DND-41 (cell line): ENCODE data around the gene NPC2.

Experiments
- EZH2 ChIP-seq: IDR thresholded peaks from 3 replicates; pipeline ENCODE4 v1.6.1; 2012; ENCODE audit warnings: borderline replicate concordance, low read depth, mild to moderate bottlenecking, moderate library complexity, low read length, inconsistent platforms; ENCODE audit not compliant: severe bottlenecking
- TF ChIP-seq, protein P1 (sequence below): IDR thresholded peaks from 2 replicates; pipeline ENCODE4 v1.5.1; 2012; ENCODE audit warnings: borderline replicate concordance, low read length, moderate library complexity, mild to moderate bottlenecking; ENCODE audit not compliant: poor library complexity, severe bottlenecking; ENCODE audit errors: extremely low read depth

DNA sequence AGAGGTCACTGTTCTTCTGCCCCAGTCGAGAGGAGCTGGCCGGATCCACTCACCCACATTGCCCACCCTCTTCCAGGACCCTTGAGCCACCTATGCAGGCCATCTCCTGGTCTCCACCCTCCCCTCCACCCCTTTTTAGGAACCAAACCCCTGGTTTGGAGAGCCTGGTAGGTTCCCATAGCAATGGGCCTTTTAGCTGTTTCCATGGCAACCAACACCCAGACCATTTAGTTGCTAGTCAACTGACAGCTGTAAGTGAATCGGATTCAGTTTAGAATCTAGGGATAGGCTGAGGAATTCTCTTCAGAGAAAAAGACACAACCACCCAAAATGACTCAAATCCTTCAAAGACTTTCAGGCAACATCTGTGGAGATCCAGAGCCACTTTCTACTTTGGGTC, 16.5 kb downstream of the NPC2 start:
- TF ChIP-seq, protein P1, sequence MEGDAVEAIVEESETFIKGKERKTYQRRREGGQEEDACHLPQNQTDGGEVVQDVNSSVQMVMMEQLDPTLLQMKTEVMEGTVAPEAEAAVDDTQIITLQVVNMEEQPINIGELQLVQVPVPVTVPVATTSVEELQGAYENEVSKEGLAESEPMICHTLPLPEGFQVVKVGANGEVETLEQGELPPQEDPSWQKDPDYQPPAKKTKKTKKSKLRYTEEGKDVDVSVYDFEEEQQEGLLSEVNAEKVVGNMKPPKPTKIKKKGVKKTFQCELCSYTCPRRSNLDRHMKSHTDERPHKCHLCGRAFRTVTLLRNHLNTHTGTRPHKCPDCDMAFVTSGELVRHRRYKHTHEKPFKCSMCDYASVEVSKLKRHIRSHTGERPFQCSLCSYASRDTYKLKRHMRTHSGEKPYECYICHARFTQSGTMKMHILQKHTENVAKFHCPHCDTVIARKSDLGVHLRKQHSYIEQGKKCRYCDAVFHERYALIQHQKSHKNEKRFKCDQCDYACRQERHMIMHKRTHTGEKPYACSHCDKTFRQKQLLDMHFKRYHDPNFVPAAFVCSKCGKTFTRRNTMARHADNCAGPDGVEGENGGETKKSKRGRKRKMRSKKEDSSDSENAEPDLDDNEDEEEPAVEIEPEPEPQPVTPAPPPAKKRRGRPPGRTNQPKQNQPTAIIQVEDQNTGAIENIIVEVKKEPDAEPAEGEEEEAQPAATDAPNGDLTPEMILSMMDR = no peak
- no peak for TF ChIP-seq EZH2
